Left renal pelvis (tissue), 4 donors: ENCODE data around the gene MT2A. TPM values are rescaled to one million over a fixed set of nuclear protein-coding genes. Genes with fewer than 3 reads are reported as not detected.
"Not testable (repeated sequence)": the region's sequence is repeated elsewhere in the genome, so short reads cannot be mapped to it uniquely, and the experiment has no call there.

ENCODE experiments used
- DNase-seq, 4 donors: peaks; one replicate each; pipeline ENCODE4 v3.0.0-alpha.2; 2013; ENCODE audit warnings: low read depth in 4 of 4, low spot score in 3 of 4
- polyA plus RNA-seq, 4 donors: library from polyadenylated mRNA; unstranded; fragments of 120-200 nt; gene quantifications; one replicate each; pipeline ENCODE4 v1.2.1, GENCODE V29; 2013; ENCODE audit not compliant: insufficient read length in 4 of 4

The MT2A gene
- polyA plus RNA-seq, 4 donors: 19.5 to 27.5 (median 23.6) TPM

- no peak for DNase-seq
Observed at GRCh38 chr16:56618138-56618537, 9.8 kb downstream of the MT2A start.

DNA sequence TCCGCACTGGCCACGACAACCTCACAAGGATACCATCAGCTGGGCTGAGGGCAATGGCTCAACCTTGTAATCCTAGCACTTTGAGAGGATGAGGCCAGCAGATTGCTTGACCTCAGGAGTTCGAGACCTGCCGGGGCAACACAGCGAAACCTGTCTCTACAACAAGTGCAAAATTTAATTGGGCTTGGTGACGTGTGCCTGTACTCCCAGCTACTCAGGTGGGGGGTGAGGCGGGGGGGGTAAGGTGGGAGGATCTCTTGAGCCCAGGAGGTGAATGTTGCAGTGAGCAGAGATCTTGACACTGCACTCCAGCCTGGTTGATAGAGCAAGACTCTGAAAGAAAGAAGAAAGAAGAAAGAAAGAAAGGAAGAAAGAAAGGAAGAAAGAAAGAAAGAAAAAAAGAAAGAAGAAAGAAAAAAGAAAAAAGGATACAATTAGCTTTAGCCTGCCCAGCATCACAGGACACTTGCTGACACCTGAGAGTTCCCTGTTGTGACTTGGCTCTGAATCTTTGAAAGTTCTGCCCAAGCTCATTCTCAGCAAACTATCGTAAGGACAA lies 12.0 kb downstream of the MT2A start:
- DNase-seq: no peak

GRCh38 chr16:56621665-56622445 lies 13.5 kb downstream of the MT2A start:
- DNase-seq: not testable (repeated sequence)

- DNase-seq: not testable (repeated sequence)
Observed at GRCh38 chr16:56623184-56623583, 14.8 kb downstream of the MT2A start.

GRCh38 chr16:56623637-56624036 lies 15.3 kb downstream of the MT2A start:
- DNase-seq: no peak

GRCh38 chr16:56625140-56625942 lies 17.0 kb downstream of the MT2A start, which contains the start of gene MT1E:
Gene MT1E (plus strand): TSS chr16:56625781. CDS start chr16:56625852, 71 bp downstream.
- DNase-seq: no peak

GRCh38 chr16:56625943-56626654 lies 17.7 kb downstream of the MT2A start:
- no peak for DNase-seq

- no peak for DNase-seq
Observed at GRCh38 chr16:56626685-56627084, 18.3 kb downstream of the MT2A start.

GRCh38 chr16:56628486-56629350 lies 20.3 kb downstream of the MT2A start:
- no peak for DNase-seq

DNA sequence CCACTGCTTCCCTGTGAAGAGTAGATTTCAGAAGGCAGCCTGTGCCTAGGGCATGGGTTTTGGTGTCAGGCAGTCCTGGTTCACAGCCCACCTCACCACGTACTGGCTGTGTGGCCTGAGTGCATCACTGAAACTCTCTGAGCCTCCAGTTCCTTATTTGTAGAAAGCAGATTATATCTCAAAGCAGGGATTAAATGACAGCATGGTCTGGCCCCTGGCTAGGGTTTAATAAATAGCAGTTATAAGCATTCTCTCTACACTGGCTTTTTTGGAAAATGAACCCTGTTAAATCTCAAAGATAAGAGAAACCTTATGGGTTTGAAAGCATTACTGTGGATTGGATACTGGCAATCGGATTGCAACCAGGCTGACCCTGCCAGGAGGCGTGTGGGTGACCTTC lies 21.1 kb downstream of the MT2A start:
- no peak for DNase-seq

DNA sequence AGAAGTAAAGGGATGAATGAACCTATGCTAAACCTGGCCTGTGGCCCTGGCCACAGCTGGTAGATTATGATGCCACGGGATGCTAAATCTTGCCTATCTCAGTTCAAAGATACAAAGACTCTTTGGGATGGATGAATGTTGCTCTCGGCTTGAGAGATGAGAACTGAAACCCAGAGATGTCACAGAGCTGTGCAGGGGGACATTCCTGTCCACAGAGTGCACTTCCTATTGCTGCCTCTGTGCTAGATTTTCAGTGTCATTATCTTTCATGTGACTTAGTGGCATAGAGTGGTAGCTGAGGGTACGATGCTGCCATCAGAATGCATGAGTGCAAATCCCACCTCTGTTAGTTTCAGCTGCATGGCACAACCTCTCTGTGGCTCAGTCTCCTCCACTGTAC lies 21.8 kb downstream of the MT2A start:
- DNase-seq: no peak

GRCh38 chr16:56631197-56631596 lies 22.8 kb downstream of the MT2A start:
- DNase-seq: no peak

DNA sequence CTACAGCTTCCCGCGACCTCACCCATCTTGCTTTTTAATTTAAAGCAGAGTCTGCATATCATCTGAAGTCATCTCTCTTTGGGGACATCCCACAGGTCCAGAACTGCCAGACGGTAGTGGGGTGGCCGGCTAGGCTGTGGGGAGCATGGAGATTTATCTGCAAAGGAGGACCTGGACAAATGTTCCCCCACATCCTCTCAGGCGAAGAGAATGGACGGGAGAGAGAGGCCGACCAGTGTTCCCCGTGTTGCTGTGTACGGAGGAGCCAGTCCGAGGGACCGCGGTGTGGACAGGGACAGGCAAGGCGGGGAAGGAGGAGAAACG lies 23.4 kb downstream of the MT2A start:
- no peak for DNase-seq

DNA sequence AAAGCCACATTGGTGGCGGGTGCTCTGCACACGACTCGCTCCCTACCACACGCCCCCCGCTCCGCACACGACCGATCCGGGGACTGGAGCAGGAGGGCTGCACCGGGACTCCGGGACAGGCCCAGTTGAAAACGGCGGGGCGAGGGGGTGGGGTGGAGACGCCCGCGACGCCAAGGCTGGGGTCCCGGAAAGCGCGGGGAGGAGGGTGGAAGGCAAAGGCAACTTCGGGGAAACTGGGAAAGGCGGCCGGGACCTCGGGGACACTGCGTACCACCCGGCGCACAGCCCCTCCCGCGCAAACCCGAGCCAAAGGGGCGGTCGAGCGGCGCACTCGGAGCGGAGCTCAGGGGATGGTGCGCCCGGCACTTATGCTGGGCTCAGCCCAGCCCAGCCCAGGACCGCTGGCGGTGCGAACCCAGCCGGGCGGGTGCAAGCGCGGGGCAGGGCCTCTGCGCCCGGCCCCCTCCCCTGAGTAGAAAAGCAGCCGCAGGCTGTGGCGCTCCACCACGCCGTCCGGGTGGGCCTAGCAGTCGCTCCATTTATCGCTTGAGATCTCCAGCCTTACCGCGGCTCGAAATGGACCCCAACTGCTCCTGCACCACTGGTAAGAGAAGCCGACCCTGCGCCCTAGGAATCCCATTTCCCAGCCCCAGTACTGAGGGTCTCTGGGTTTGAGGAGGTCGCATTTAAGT lies 23.9 kb downstream of the MT2A start, which contains the start of gene MT1M:
Gene MT1M, plus strand, starts transcription at position 504 of the 692 bp plus-strand sequence. Its CDS starts 73 bp downstream, at position 577.
- no peak for DNase-seq

GRCh38 chr16:56632848-56633365 lies 24.5 kb downstream of the MT2A start:
- DNase-seq: no peak

- no peak for DNase-seq
Observed at GRCh38 chr16:56633535-56633934, 25.2 kb downstream of the MT2A start.

DNA sequence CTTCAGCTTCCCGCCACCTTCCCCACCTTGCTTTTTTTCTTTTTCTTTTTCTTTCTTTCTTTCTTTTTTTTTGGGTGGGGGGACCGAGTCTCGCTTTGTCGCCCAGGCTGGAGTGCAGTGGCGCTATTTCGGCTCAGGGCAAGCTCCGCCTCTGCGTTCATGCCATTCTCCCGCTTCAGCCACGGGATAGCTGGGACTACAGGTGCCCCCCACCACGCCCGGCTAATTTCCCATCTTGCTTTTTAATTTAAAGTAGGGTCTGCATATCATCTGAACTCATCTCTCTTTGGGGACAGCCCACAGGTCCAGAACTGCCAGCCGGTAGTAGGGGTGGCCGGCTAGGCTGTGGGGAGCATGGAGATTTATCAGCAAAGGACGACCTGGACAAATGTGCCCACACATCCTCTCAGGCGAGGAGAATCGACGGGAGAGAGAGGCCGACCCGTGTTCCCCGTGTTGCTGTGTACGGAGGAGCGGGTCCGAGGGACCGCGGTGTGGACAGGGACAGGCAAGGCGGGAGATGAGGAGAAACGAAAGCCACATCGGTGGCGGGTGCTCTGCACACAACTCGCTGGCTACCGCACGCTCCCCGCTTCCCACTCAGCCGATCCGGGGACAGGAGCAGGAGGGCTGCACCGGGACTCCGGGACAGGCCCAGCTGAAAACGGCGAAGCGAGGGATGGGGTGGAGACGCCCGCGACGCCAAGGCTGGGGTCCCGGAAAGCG lies 26.5 kb downstream of the MT2A start:
- no peak for DNase-seq

GRCh38 chr16:56635441-56635967 lies 27.1 kb downstream of the MT2A start:
- no peak for DNase-seq
